Measurements from ENCODE around the gene PHOX2B.

The PHOX2B gene

GRCh38 chr4:41718907-41719306, 29.6 kb downstream of the PHOX2B start:
- Histone ChIP-seq H3K36me3 (replicated peaks in 1 of 2; ENCODE audit: control insufficient read depth in 2 of 2, insufficient read depth in 2 of 2, low read length in 2 of 2) (no peaks in the 10 kb centered on the region), H3K4me3 (ENCODE audit: low read length in 2 of 2) (no peak overlapping the region), H2BK5ac (ENCODE audit: low read length) (no peak overlapping the region), H3K4me2 (ENCODE audit: insufficient read depth, low read length, poor library complexity, severe bottlenecking) (no peak overlapping the region), H3K9me3 (replicated peaks in 1 of 2; ENCODE audit: control insufficient read depth in 2 of 2, insufficient read depth in 1 of 2, low read depth in 1 of 2, low read length in 2 of 2) (no peaks in the 10 kb centered on the region), H2BK15ac (ENCODE audit: low read length) (no peak overlapping the region), H3K4ac (ENCODE audit: low read length) (no peak overlapping the region), H2AK5ac (ENCODE audit: low read depth, low read length) (no peak overlapping the region), H3K9ac (ENCODE audit: low read depth, low read length, poor library complexity) (no peak overlapping the region), H3K27me3 (ENCODE audit: control insufficient read depth in 3 of 3, insufficient read depth in 3 of 3, low read depth in 1 of 3, low read length in 3 of 3) (peaks cover 0 to 36% (median 0%) of the 10 kb centered on the region in 3 experiments), H4K8ac (ENCODE audit: low read depth, low read length) (no peak overlapping the region), H2BK120ac (ENCODE audit: low read depth, low read length) (no peak overlapping the region), H3K27ac (replicated peaks; ENCODE audit: low read length) (no peak overlapping the region), H3K18ac (ENCODE audit: low read length) (no peak overlapping the region), H3K23ac (ENCODE audit: low read depth, low read length, poor library complexity) (no peak overlapping the region), H3K79me1 (ENCODE audit: low read depth, low read length) (no peaks in the 10 kb centered on the region), H2BK12ac (ENCODE audit: low read length) (no peak overlapping the region), H2AFZ (ENCODE audit: low read length) (no peak overlapping the region), H3K4me1 (ENCODE audit: control insufficient read depth in 2 of 2, insufficient read depth in 1 of 2, low read depth in 1 of 2, low read length in 2 of 2) (no peaks in the 10 kb centered on the region), H3K14ac (ENCODE audit: low read length) (no peak overlapping the region), H4K91ac (ENCODE audit: low read depth, low read length, poor library complexity) (no peak overlapping the region)
- no peak for DNase-seq (ENCODE audit: low spot score)

- H3K23ac ChIP-seq (ENCODE audit: low read depth, low read length, poor library complexity): no peak overlapping the region
- H3K9me3 ChIP-seq (replicated peaks in 1 of 2; ENCODE audit: control insufficient read depth in 2 of 2, insufficient read depth in 1 of 2, low read depth in 1 of 2, low read length in 2 of 2): no peaks in the 10 kb centered on the region
- H3K4me3 ChIP-seq (ENCODE audit: low read length in 2 of 2): no peak overlapping the region
- H2AFZ ChIP-seq (ENCODE audit: low read length): no peak overlapping the region
- H3K27ac ChIP-seq (replicated peaks; ENCODE audit: low read length): no peak overlapping the region
- no peak overlapping the region for H2BK15ac ChIP-seq (ENCODE audit: low read length)
- no peaks in the 10 kb centered on the region for H3K36me3 ChIP-seq (replicated peaks in 1 of 2; ENCODE audit: control insufficient read depth in 2 of 2, insufficient read depth in 2 of 2, low read length in 2 of 2)
- no peak overlapping the region for H3K14ac ChIP-seq (ENCODE audit: low read length)
- H3K27me3 ChIP-seq (ENCODE audit: control insufficient read depth in 3 of 3, insufficient read depth in 3 of 3, low read depth in 1 of 3, low read length in 3 of 3): peaks cover 0 to 21% (median 0%) of the 10 kb centered on the region in 3 experiments
- no peaks in the 10 kb centered on the region for H3K79me1 ChIP-seq (ENCODE audit: low read depth, low read length)
- no peak for DNase-seq (ENCODE audit: low spot score)
- no peak overlapping the region for H2BK12ac ChIP-seq (ENCODE audit: low read length)
- no peak overlapping the region for H3K4me2 ChIP-seq (ENCODE audit: insufficient read depth, low read length, poor library complexity, severe bottlenecking)
- no peak overlapping the region for H3K18ac ChIP-seq (ENCODE audit: low read length)
- H4K91ac ChIP-seq (ENCODE audit: low read depth, low read length, poor library complexity): no peak overlapping the region
- H3K4ac ChIP-seq (ENCODE audit: low read length): no peak overlapping the region
- H2BK5ac ChIP-seq (ENCODE audit: low read length): no peak overlapping the region
- H3K9ac ChIP-seq (ENCODE audit: low read depth, low read length, poor library complexity): no peak overlapping the region
- H3K4me1 ChIP-seq (ENCODE audit: control insufficient read depth in 2 of 2, insufficient read depth in 1 of 2, low read depth in 1 of 2, low read length in 2 of 2): no peaks in the 10 kb centered on the region
- H2BK120ac ChIP-seq (ENCODE audit: low read depth, low read length): no peak overlapping the region
- no CpG with 5 or more reads among the region's 1 CpG for WGBS, 2 donors (ENCODE audit: extremely low coverage in 2 of 2, insufficient read length in 2 of 2, insufficient replicate concordance in 1 of 2)
- no peak overlapping the region for H4K8ac ChIP-seq (ENCODE audit: low read depth, low read length)
- no peak overlapping the region for H2AK5ac ChIP-seq (ENCODE audit: low read depth, low read length)
These were observed 33.4 kb downstream of the PHOX2B start for GRCh38 chr4:41715155-41715554.

- no CpG with 5 or more reads among the region's 6 CpGs for WGBS, 2 donors (ENCODE audit: extremely low coverage in 2 of 2, insufficient read length in 2 of 2, insufficient replicate concordance in 1 of 2)
- Histone ChIP-seq H3K23ac (ENCODE audit: low read depth, low read length, poor library complexity) (no peak overlapping the region), H2BK120ac (ENCODE audit: low read depth, low read length) (no peak overlapping the region), H3K18ac (ENCODE audit: low read length) (no peak overlapping the region), H3K9ac (ENCODE audit: low read depth, low read length, poor library complexity) (no peak overlapping the region), H2AK5ac (ENCODE audit: low read depth, low read length) (no peak overlapping the region), H2BK12ac (ENCODE audit: low read length) (no peak overlapping the region), H2BK5ac (ENCODE audit: low read length) (no peak overlapping the region), H3K36me3 (replicated peaks in 1 of 2; ENCODE audit: control insufficient read depth in 2 of 2, insufficient read depth in 2 of 2, low read length in 2 of 2) (no peaks in the 10 kb centered on the region), H3K4me2 (ENCODE audit: insufficient read depth, low read length, poor library complexity, severe bottlenecking) (no peak overlapping the region), H3K79me1 (ENCODE audit: low read depth, low read length) (no peaks in the 10 kb centered on the region), H3K4ac (ENCODE audit: low read length) (no peak overlapping the region), H4K8ac (ENCODE audit: low read depth, low read length) (no peak overlapping the region), H3K27me3 (ENCODE audit: control insufficient read depth in 3 of 3, insufficient read depth in 3 of 3, low read depth in 1 of 3, low read length in 3 of 3) (peaks cover 0 to 14% (median 0%) of the 10 kb centered on the region in 3 experiments), H3K4me3 (ENCODE audit: low read length in 2 of 2) (no peak overlapping the region), H2BK15ac (ENCODE audit: low read length) (no peak overlapping the region), H3K27ac (replicated peaks; ENCODE audit: low read length) (no peak overlapping the region), H3K4me1 (ENCODE audit: control insufficient read depth in 2 of 2, insufficient read depth in 1 of 2, low read depth in 1 of 2, low read length in 2 of 2) (no peaks in the 10 kb centered on the region), H4K91ac (ENCODE audit: low read depth, low read length, poor library complexity) (no peak overlapping the region), H3K14ac (ENCODE audit: low read length) (no peak overlapping the region), H3K9me3 (replicated peaks in 1 of 2; ENCODE audit: control insufficient read depth in 2 of 2, insufficient read depth in 1 of 2, low read depth in 1 of 2, low read length in 2 of 2) (no peaks in the 10 kb centered on the region), H2AFZ (ENCODE audit: low read length) (no peak overlapping the region)
- no peak for DNase-seq (ENCODE audit: low spot score)
These were observed 34.0 kb downstream of the PHOX2B start for GRCh38 chr4:41714364-41715000.

GRCh38 chr4:41713768-41714167, 34.8 kb downstream of the PHOX2B start:
- no peak overlapping the region for H2BK5ac ChIP-seq (ENCODE audit: low read length)
- H2AFZ ChIP-seq (ENCODE audit: low read length): no peak overlapping the region
- no peaks in the 10 kb centered on the region for H3K9me3 ChIP-seq (replicated peaks in 1 of 2; ENCODE audit: control insufficient read depth in 2 of 2, insufficient read depth in 1 of 2, low read depth in 1 of 2, low read length in 2 of 2)
- no peak overlapping the region for H3K4me3 ChIP-seq (ENCODE audit: low read length in 2 of 2)
- no peaks in the 10 kb centered on the region for H3K36me3 ChIP-seq (replicated peaks in 1 of 2; ENCODE audit: control insufficient read depth in 2 of 2, insufficient read depth in 2 of 2, low read length in 2 of 2)
- no peak overlapping the region for H2BK12ac ChIP-seq (ENCODE audit: low read length)
- no peak for DNase-seq (ENCODE audit: low spot score)
- H2BK15ac ChIP-seq (ENCODE audit: low read length): no peak overlapping the region
- no peak overlapping the region for H3K4me2 ChIP-seq (ENCODE audit: insufficient read depth, low read length, poor library complexity, severe bottlenecking)
- no peak overlapping the region for H2BK120ac ChIP-seq (ENCODE audit: low read depth, low read length)
- no peak overlapping the region for H4K8ac ChIP-seq (ENCODE audit: low read depth, low read length)
- H3K4me1 ChIP-seq (ENCODE audit: control insufficient read depth in 2 of 2, insufficient read depth in 1 of 2, low read depth in 1 of 2, low read length in 2 of 2): no peaks in the 10 kb centered on the region
- peaks cover 0 to 11% (median 0%) of the 10 kb centered on the region in 3 experiments for H3K27me3 ChIP-seq (ENCODE audit: control insufficient read depth in 3 of 3, insufficient read depth in 3 of 3, low read depth in 1 of 3, low read length in 3 of 3)
- no peaks in the 10 kb centered on the region for H3K79me1 ChIP-seq (ENCODE audit: low read depth, low read length)
- no CpG with 5 or more reads among the region's 1 CpG for WGBS, 2 donors (ENCODE audit: extremely low coverage in 2 of 2, insufficient read length in 2 of 2, insufficient replicate concordance in 1 of 2)
- no peak overlapping the region for H3K18ac ChIP-seq (ENCODE audit: low read length)
- H3K9ac ChIP-seq (ENCODE audit: low read depth, low read length, poor library complexity): no peak overlapping the region
- H3K4ac ChIP-seq (ENCODE audit: low read length): no peak overlapping the region
- no peak overlapping the region for H4K91ac ChIP-seq (ENCODE audit: low read depth, low read length, poor library complexity)
- no peak overlapping the region for H3K23ac ChIP-seq (ENCODE audit: low read depth, low read length, poor library complexity)
- H2AK5ac ChIP-seq (ENCODE audit: low read depth, low read length): no peak overlapping the region
- H3K14ac ChIP-seq (ENCODE audit: low read length): no peak overlapping the region
- H3K27ac ChIP-seq (replicated peaks; ENCODE audit: low read length): no peak overlapping the region
